Stimulated activated CD4-positive, alpha-beta T cell treated with anti-CD3 and anti-CD28 coated beads, Interleukin-15, amount 100 ng/mL, for 48 hours (primary cell): ENCODE measurements around the gene PRR36.

Experiments
- DNase-seq, 2 donors: peaks; one replicate each; pipeline ENCODE4 v3.0.0-alpha.2; 2020; ENCODE audit warnings: low read depth in 2 of 2

PRR36 gene

GRCh38 chr19:7846155-7846646, 28.0 kb downstream of the PRR36 start:
- no peak for DNase-seq

- no peak for DNase-seq
These were observed 28.6 kb downstream of the PRR36 start for GRCh38 chr19:7845390-7846154.

DNA sequence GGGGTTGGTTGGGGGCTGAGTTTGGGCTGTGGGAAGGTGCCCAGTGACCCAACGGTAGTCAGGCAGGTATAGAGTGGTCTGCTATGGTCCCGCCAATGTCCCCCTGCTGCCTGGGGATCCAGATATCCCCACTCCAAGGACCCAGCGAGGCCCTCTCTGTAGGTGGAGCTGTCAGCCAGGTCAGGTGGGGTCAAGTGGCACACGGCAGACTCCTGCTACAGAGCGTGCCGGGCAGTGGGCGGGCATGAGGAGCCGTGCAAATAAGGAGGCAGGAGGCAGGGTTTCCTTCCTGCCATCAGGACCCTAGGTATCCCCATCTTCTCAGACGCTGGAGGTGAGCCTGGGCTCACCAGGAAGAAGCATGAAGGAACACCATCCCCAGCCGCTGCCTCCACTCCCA, 29.2 kb downstream of the PRR36 start:
- no peak for DNase-seq

DNA sequence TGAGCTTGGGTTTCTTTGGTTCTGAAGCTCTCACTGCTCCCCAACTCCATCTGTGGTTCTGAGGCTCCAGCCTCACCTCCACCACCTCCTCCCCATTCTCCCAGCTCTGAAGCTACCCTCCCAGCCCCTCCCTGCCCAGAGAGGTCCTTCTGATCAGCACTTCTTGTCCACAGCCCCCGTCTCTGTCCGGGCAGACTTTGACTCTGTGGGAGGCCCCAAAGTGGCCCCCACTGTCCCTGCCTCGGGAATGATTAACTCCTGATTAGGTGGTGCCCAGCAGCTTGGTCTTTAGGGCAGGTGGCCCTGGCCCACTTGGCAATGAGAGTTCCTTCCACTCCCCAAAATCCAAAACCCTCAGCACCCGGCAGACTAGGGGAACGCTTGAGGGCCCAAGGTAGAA, 29.8 kb downstream of the PRR36 start:
- DNase-seq = no peak

- DNase-seq = no peak
These were observed 30.7 kb downstream of the PRR36 start for GRCh38 chr19:7843521-7843920.

- no peak for DNase-seq
These were observed 31.4 kb downstream of the PRR36 start for GRCh38 chr19:7842661-7843294.

DNA sequence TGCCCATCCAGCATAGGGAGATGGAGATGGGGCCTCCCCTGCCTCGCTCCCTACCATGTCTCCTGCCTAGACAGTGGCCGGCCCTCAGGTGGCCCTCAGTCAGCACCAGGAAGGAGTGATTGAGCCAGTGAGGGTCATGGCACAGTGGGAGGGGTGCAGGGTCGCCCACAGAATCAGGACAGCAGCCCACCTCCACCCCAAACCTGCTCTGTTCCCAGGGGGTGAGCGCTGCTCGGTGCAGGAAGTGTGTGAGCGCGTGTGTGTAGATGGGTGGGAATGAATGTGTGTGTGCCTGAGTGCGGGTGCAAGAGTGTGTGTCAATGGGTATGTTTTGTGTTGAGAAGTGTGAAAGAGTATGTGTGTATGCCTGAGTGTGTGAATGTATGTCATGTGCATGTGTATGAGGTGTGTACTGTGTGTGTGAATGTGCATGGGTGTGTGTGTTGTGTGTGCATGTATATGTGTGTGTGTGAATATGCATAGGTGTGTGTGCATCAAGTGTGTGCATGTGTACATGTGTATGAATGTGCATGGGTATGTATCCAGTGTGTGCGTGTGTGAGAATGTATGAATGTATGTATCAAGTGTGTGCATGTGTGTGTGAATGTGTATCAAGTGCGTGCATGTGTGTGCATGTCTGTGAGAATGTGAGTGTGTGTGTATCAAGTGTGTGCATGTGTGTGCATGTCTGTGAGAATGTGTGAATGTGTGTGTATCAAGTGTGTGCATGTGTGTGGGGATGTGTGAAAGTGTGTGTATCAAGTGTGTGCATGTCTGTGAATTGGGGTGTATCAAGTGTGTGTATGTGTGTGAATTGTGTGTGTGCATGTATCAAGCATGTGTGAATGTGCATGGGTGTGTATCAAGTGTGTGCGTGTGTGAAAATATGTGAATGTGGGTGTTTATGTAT, 32.2 kb downstream of the PRR36 start:
- no peak for DNase-seq

DNA sequence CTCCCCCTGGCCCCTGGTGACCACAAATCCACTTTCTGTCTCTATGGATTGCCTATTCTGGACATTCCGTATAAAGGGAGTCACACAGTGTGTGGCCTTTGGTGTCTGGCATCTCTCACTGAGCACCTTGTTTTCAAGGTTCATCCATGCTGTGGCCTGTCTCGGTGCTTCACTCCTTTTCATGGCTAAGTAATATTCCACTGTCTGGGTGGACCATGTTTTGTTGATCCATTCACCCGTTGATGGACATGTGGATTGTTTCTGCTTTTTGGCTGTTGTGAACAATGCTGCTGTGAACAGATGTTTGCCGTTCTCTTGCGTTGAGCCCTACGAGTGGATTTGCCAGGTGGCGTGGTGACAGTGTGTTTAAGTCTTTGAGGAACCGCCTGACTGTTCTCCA, 33.6 kb downstream of the PRR36 start:
- DNase-seq = no peak

GRCh38 chr19:7839476-7839875, 34.7 kb downstream of the PRR36 start:
- DNase-seq = no peak

GRCh38 chr19:7833225-7834099, 40.7 kb downstream of the PRR36 start:
- DNase-seq = no peak

DNA sequence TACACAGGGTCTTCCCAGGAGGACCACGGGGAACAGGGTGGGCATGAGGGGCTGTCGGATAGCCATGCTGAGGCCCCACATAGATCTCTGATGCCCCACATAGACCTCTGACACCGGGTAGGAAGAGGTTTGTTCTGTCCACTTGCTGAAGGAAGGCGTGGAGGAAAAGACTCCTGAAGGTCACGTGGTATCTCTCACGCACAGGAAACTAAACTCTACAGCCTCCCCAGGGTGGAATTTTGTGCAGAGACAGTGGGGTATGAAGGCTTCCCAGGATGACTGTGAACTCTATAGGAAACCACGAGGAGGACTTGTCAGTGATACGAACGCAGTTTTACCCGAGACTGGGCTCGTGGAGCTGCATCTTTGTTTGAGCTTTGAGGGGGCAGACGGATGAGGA, 41.4 kb downstream of the PRR36 start:
- DNase-seq = no peak

DNA sequence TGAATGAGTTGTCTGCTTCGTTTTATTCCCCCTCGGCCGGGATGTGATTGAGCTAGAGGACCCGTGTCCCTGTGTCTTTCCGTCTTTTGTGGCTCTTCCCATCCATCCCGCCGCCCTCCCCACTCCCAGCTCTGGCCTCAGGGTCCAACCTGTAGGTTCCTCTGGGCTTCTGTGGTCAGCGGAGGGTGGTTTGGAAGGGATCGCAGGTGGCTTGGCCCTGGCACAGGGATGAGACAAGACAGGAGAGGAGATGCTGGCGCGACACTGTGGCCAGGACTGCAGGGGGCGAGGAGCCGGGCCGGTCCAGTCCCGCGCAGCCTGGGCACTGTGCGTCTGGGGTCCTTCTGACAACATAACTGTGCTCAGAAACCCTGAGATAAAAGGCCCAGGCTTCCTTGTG, 42.2 kb downstream of the PRR36 start:
- no peak for DNase-seq

DNA sequence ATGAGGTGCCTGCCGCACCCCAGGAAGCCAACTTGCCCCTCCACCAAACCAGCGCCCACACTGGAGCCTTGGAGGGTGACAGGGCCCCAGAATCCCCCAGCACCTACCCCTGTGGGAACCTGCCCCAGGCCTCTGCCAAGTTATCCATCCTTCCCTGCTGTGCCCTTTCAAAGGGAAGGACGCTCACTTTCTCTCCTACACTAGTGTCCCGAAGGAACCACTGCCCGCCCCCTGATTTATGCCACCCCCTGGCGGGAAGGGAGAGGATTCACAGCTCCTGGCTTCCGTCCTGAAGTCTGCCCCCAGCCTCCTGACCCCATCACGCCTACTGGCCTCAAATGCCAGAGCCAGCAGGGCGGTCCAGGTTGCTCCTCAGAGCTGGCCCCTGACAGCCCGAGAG, 42.7 kb downstream of the PRR36 start:
- DNase-seq = no peak

DNA sequence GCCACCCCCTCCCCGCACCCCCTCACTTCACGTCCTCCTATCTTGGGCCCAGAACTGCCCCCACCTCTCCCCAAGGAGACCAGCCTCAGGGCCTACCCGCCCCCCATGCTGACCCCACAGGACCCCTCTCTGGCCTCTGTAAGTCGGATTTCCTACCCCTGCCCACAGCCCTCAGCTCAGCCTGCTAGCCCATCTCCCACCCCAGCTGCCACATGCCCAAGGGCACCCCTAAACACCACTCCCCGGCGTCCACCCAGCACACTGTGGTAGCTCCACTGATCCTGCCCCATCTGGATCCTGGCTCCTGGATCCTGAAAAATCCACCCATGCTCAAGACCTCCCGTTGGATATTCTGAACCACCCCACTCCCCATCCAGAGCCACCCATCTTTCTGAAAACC, 43.4 kb downstream of the PRR36 start:
- DNase-seq = no peak

DNA sequence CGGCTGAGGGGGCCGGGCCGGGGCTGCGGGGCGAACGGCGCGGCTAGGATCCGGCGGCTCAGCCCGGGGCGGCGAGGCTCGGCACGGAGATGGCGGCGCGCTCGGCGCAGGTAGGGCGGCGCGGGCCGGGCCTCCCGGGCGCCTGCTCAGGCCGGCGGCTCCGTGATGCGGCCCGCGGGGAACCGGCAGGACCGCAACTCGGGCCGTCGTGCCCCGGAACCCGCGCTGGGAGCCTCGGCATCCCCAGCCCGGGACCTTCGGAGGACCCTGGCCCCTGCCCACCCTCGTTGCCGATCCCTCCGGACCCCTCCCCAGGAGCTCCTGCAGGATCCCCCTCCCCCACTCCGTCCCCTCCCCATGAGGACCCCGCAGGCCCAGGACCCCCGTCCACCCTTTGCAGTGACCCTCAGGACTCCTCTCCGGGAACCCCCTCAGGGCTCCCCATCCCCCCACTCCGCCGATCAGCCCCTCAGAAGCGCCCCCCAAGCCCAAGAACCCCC, 43.9 kb downstream of the PRR36 start:
- DNase-seq = no peak

DNA sequence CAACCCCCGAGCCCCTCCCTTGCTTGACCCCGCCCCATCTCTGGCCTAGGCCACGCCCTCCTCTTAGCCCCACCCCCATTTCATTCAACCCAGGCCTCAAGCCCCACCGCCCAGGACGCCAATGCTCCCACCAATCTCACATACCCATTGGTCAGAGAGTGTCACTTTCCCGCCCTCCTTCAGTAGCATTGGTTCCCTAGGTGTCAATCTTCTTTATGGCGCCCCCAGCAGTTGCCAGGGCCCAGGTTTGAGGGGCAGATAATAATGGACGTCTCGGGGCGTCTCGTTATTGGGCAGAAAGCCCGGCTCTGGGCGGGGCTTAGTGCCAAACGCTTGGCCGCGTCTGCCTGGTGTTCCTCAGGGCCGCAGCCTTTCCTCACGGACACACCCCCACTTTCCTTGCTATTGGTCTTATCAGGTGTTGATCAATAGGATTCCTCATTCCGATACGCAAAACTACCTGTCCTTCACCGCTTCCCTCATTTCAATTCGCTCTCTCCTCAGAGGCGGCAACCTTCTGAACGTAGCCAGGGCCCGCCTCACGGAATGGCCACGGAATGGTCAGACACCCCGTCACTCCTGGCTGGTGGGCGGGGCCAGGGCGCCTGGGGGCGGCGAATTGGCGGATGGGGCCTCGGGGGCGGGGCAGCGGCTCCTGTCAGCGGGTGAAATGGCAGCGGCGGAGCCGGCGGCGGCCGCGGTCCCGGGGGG, 44.5 kb downstream of the PRR36 start, which contains the start of gene EVI5L:
Gene EVI5L, plus strand, starts transcription at position 658 of the 711 bp plus-strand sequence. CDS start 16,325 bp downstream, outside the sequence.
- peak; percentile 98 to 99 for DNase-seq

DNA sequence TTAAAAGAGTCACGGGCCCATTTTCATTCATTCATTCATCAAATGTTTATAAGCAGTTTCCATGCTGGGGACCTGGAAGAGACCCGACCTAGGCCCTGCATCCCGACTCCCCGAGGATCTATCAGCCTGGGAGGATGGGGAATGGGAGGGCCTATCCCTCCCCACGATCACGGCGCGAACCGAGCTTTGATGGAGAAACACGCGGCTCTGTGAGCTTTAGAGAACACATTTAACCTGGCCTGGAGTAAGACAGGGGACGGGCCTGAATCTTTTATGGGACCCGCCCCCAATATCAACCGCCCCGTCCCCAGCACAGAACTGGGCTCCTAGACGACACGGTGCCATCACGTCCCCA, 45.0 kb downstream of the PRR36 start:
- no peak for DNase-seq

- DNase-seq = no peak
These were observed 50.4 kb downstream of the PRR36 start for GRCh38 chr19:7823686-7824301.

- DNase-seq = no peak
These were observed 51.2 kb downstream of the PRR36 start for GRCh38 chr19:7822910-7823515.

GRCh38 chr19:7820588-7820987, 53.6 kb downstream of the PRR36 start:
- no peak for DNase-seq
